ENCODE results near the gene CDK8. TPM values are rescaled to one million over a fixed set of nuclear protein-coding genes. Genes with fewer than 3 reads are reported as not detected.

CDK8 gene
- total and polyA plus RNA-seq, 10 of the 15 experiments (the other 5 are each of a cell fraction or from before 2014, with no cell fraction given), result 8.6 to 23.5 (median 12.5) TPM

- no peak for TF ChIP-seq ZBTB4 (CRISPR knock-in tag; IDR thresholded peaks at IDR 0.05)
- TF ChIP-seq ZNF207 (IDR thresholded peaks at IDR 0.05; ENCODE audit: borderline replicate concordance), result 0 out of 2 replicates have a peak, but pooled peaks have one; percentile 83
- peak; percentile 46 for TF ChIP-seq USF1 (IDR thresholded peaks at IDR 0.05; ENCODE audit: borderline replicate concordance, extremely low read length, insufficient read depth, low read depth, low read length)
- TF ChIP-seq SIN3A (IDR thresholded peaks at IDR 0.05; ENCODE audit: low read depth, low read length), result no peak; the same call in 1 of the 2 replicates
- peak; percentile 55; the same call in 1 of the 2 replicates for TF ChIP-seq ZBTB33 (IDR thresholded peaks at IDR 0.05)
- no peak for TF ChIP-seq SRF (IDR thresholded peaks at IDR 0.05; ENCODE audit: low read depth in 2 of 2, low read length in 2 of 2)
- TF ChIP-seq CEBPZ (IDR thresholded peaks at IDR 0.05; ENCODE audit: low read depth, low read length), result no peak
- no peak for TF ChIP-seq RBBP5 (conservative IDR thresholded peaks at IDR 0.05)
- TF ChIP-seq PML (IDR thresholded peaks at IDR 0.05; ENCODE audit: low read length), result no peak
- peak; percentile 34; the same call in 1 of the 2 replicates for TF ChIP-seq RUNX3 (IDR thresholded peaks at IDR 0.05; ENCODE audit: low read length)
- TF ChIP-seq ZZZ3 (IDR thresholded peaks at IDR 0.05; ENCODE audit: control insufficient read depth, insufficient read length, low read depth), result no peak
- no peak for TF ChIP-seq PAX8 (IDR thresholded peaks at IDR 0.05)
- TF ChIP-seq SMAD1 (IDR thresholded peaks at IDR 0.05; ENCODE audit: low read depth, partially characterized antibody), result no peak
- TF ChIP-seq CBX3 (IDR thresholded peaks at IDR 0.05; ENCODE audit: borderline replicate concordance, low read depth), result no peak
- no peak for TF ChIP-seq SKIL (IDR thresholded peaks at IDR 0.05; ENCODE audit: low read depth, poor library complexity, severe bottlenecking)
- TF ChIP-seq NRF1 (conservative IDR thresholded peaks at IDR 0.05; ENCODE audit: low read depth, low read length), result no peak
- TF ChIP-seq JUND (IDR thresholded peaks at IDR 0.05; ENCODE audit: low read depth, low read length), result 0 out of 2 replicates have a peak, but pooled peaks have one; percentile 6
Measured at GRCh38 chr13:26253787-26254582, at the start of gene CDK8 (continued).

Measured in GM12878 (cell line).